SK-N-MC (cell line): Measurements from ENCODE around the gene CEP78.
"Not testable (repeated sequence)": the region's sequence is repeated elsewhere in the genome, so short reads cannot be mapped to it uniquely, and the experiment has no call there.

Experiments used
- DNase-seq: peaks from one replicate; pipeline ENCODE4 v3.0.0-alpha.2; 2011; ENCODE audit warnings: low read depth, low spot score
- H3K27ac ChIP-seq: fragments of 200-600 bp; sonication (generic); 2 replicates; pipeline ENCODE4 v1.5.1; 2016; ENCODE audit warnings: mixed run types
- H3K36me3 ChIP-seq: fragments of 200-600 bp; sonication (generic); 2 replicates; pipeline ENCODE4 v1.6.1; 2017; ENCODE audit warnings: antibody characterized with exemption, low read length, mixed read lengths; ENCODE audit not compliant: insufficient read depth
- H3K4me3 ChIP-seq: fragments of 200-600 bp; sonication (generic); 2 replicates; pipeline ENCODE4 v1.5.1; 2016
- H3K9ac ChIP-seq: fragments of 200-600 bp; sonication (generic); 2 replicates; pipeline ENCODE4 v1.8.0; 2017; ENCODE audit warnings: mixed run types, mixed read lengths; ENCODE audit not compliant: insufficient read length
- H3K9me3 ChIP-seq: fragments of 200-600 bp; sonication (generic); 2 replicates; pipeline ENCODE4 v1.6.1; 2017; ENCODE audit warnings: low read depth, mild to moderate bottlenecking, antibody characterized with exemption, low read length, moderate library complexity, mixed read lengths
- EZH2 ChIP-seq: fragments of 200-600 bp; sonication (generic); IDR thresholded peaks from one replicate; pipeline ENCODE4 v1.6.1; 2017; ENCODE audit warnings: antibody characterized with exemption
- FOXP2 ChIP-seq: optimal IDR thresholded peaks from 2 replicates; pipeline ENCODE3; 2011; ENCODE audit warnings: mild to moderate bottlenecking, moderate library complexity; ENCODE audit not compliant: insufficient read depth; ENCODE audit errors: extremely low read length, control extremely low read depth
- POLR2AphosphoS5 ChIP-seq: IDR thresholded peaks from 2 replicates; pipeline ENCODE4 v1.6.1; 2012; ENCODE audit warnings: mild to moderate bottlenecking, low read depth, low read length, borderline replicate concordance

The CEP78 gene

GRCh38 chr9:78235762-78236550, at the start of gene CEP78:
Gene CEP78 (plus strand): TSS chr9:78236075. CDS start chr9:78236351, 276 bp downstream.
- H3K9me3 ChIP-seq, result no peaks in the 10 kb centered on the region
- no peak for DNase-seq
- peak; percentile 98 for TF ChIP-seq POLR2AphosphoS5
- no peak for TF ChIP-seq EZH2
- peak; percentile 64 for TF ChIP-seq FOXP2
- H3K27ac ChIP-seq, result peak within 1 kb of the TSS; percentile 60; the same call in 1 of the 2 replicates
- H3K9ac ChIP-seq, result peak within 1 kb of the TSS; percentile 90
- peak within 1 kb of the TSS; percentile 87 for H3K4me3 ChIP-seq
- H3K36me3 ChIP-seq, result peaks cover 16% of the 10 kb centered on the region

DNA sequence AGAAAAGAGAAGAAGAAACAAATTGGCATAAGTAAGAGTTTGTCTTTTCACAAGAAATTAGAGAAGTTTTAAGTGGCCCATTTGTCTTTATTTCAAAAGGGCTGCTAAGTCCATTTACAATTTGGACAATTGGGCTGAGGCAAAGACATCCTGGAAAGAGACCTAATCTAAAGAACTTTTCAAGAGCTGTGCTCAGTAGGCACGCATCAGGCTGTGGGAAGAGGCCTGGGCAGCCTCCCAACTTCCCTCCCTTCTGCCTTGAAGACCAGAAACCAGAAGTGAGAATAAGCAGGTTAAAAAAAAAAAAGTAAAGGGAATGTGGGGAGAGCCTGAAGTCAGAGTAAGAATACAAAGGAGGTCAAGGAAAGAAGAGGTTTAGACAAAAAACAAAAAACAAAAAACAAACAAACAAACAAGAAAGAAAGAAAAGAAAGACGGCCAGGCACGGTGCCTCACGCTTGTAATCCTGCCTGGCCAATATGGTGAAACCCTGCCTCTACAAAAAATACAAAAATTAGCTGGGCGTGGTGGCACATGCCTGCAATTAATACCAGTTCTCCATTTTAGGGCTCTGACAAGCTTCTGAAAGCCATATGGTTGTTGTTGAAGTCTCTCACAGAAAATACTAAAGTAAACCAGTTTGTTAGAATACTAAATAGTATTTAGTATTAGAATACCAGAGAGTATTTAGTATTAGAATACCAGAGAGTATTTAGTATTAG, 48.0 kb upstream of the CEP78 start:
- no peaks in the 10 kb centered on the region for H3K9me3 ChIP-seq
- no peak for TF ChIP-seq POLR2AphosphoS5
- no peak for TF ChIP-seq FOXP2
- no peak for TF ChIP-seq EZH2
- DNase-seq, result no peak

DNA sequence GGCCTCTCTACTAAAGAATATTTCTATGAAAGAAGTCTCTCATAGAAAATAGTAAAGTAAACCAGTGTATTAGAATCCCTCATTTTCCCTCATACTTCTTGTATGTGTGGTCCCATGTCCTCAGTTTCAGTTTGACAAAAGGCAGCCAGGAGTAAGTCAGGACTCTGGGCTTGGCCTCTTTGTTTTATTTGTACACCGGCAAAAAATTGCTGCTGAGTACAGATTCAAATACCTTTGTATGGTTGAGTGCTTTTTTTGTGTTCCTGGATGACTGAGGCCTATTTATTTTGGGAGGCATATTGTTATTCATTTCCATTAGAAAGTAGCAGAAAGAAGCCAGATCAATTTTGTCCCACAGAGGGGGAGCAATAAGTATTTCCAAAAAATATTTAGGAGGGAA, 47.3 kb upstream of the CEP78 start:
- TF ChIP-seq FOXP2 (no peak), EZH2 (no peak), POLR2AphosphoS5 (no peak)
- H3K9me3 ChIP-seq, result no peaks in the 10 kb centered on the region
- no peak overlapping the region for H3K4me3 ChIP-seq
- H3K9ac ChIP-seq, result no peak overlapping the region
- no peak for DNase-seq
- no peaks in the 10 kb centered on the region for H3K36me3 ChIP-seq
- no peak overlapping the region for H3K27ac ChIP-seq

More for the DNA sequence above, 48.0 kb upstream of the CEP78 start:
- Histone ChIP-seq H3K4me3 (no peak overlapping the region), H3K27ac (no peak overlapping the region), H3K36me3 (no peaks in the 10 kb centered on the region), H3K9ac (no peak overlapping the region)

DNA sequence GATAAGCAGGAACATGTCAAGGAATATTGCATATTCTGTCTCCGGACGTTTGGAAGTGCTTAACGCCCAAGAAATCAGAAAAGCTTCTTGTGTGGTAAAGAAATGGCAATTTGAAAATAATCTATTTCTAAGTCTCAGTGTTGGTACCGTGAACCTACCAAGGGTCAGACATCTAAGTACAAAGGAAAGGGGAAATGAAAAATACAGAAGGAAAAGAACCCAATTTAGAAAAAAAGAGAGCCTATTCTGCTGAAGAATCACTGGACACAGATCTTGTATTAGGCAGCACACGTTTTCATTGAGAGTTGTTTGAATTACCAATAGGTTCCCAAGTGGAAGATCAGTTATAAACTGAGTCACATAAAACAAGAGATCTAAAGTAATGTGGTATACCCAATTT, 46.9 kb upstream of the CEP78 start:
- Histone ChIP-seq H3K27ac (no peak overlapping the region), H3K9ac (no peak overlapping the region), H3K36me3 (no peaks in the 10 kb centered on the region), H3K4me3 (no peak overlapping the region), H3K9me3 (no peaks in the 10 kb centered on the region)
- DNase-seq, result no peak
- no peak for TF ChIP-seq EZH2
- no peak for TF ChIP-seq FOXP2
- no peak for TF ChIP-seq POLR2AphosphoS5

DNA sequence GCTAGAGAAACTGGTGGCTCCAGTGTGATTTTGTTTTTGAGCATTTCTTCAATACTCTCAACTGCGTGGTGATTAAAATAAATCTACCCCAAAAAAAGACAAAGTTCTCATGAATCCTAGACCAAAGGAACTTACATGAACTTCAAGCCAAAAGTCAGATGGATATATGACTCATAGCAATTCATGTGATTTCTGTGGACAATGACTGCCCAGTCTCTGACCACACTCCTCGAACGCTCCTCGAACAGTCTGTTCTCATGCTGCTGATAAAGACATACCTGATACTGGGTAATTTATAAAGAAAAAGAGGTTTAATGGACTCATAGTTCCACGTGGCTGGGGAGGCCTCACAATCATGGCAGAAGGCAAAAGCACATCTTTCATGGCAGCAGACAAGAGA, 46.4 kb upstream of the CEP78 start:
- no peak for DNase-seq
- no peaks in the 10 kb centered on the region for H3K9me3 ChIP-seq
- H3K4me3 ChIP-seq, result no peak overlapping the region
- no peak overlapping the region for H3K27ac ChIP-seq
- H3K36me3 ChIP-seq, result no peaks in the 10 kb centered on the region
- H3K9ac ChIP-seq, result no peak overlapping the region
- TF ChIP-seq EZH2 (no peak), POLR2AphosphoS5 (no peak), FOXP2 (no peak)

- no peak overlapping the region for H3K27ac ChIP-seq
- TF ChIP-seq POLR2AphosphoS5 (no peak), EZH2 (no peak), FOXP2 (no peak)
- H3K9ac ChIP-seq, result no peak overlapping the region
- H3K9me3 ChIP-seq, result no peaks in the 10 kb centered on the region
- no peaks in the 10 kb centered on the region for H3K36me3 ChIP-seq
- DNase-seq, result no peak
- H3K4me3 ChIP-seq, result no peak overlapping the region
Observed at GRCh38 chr9:78191931-78192330, 43.9 kb upstream of the CEP78 start.

DNA sequence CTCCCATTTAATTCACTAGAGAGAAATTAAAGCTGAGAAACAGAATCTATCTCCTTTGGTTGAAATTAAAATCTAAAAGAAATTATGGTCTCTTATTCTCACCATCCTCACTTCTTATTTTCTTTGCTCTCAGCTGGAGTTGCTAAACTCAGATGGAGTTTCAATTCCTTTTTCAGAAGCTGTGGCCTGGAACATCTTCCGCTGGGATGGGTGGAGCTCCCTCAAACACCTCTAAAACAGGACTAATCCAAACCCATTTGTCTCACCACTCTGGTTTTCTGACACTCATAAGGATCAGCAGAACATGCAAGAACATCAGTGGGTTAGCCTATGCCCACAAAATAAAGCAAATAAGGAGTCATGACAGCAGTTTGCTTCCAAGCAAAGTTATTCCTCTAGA, 39.6 kb upstream of the CEP78 start:
- H3K4me3 ChIP-seq, result no peak overlapping the region
- TF ChIP-seq FOXP2 (no peak), POLR2AphosphoS5 (no peak), EZH2 (no peak)
- H3K9ac ChIP-seq, result no peak overlapping the region
- no peak for DNase-seq
- no peak overlapping the region for H3K27ac ChIP-seq
- H3K9me3 ChIP-seq, result no peaks in the 10 kb centered on the region
- H3K36me3 ChIP-seq, result no peaks in the 10 kb centered on the region

DNA sequence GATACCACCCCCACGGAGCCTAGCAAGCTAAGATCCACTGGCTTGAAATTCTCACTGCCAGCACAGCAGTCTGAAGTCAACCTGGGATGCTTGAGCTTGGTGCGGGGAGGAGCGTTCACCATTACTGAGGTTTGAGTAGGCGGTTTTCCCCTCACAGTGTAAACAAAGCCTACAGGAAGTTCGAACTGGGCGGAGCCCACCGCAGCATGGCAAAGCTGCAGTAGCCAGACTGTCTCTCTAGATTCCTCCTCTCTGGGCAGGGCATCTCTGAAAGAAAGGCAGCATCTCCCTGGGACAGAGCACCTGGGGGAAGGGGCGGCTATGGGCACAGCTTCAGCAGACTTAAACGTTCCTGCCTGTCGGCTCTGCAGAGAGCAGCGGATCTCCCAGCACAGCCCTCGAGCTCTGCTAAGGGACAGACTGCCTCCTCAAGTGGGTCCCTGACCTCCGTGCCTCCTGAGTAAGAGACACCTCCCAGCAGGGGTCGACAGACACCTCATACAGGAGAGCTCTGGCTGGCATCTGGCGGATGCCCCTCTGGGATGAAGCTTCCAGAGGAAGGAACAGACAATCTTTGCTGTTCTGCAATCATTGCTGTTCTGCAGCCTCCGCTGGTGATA, 34.6 kb upstream of the CEP78 start:
- H3K9me3 ChIP-seq, H3K9ac ChIP-seq, DNase-seq, H3K27ac ChIP-seq, H3K36me3 ChIP-seq, H3K4me3 ChIP-seq: not testable (repeated sequence)
